SK-N-MC (cell line): Measurements from ENCODE around the gene TWNK.

Experiments used
- FOXP2 ChIP-seq: optimal IDR thresholded peaks from 2 replicates; pipeline ENCODE3; 2011; ENCODE audit warnings: mild to moderate bottlenecking, moderate library complexity; ENCODE audit not compliant: insufficient read depth; ENCODE audit errors: extremely low read length, control extremely low read depth
- POLR2AphosphoS5 ChIP-seq: IDR thresholded peaks from 2 replicates; pipeline ENCODE4 v1.6.1; 2012; ENCODE audit warnings: mild to moderate bottlenecking, low read depth, low read length, borderline replicate concordance

- TF ChIP-seq POLR2AphosphoS5 (no peak), FOXP2 (no peak)
Observed at GRCh38 chr10:100943508-100943907, 43.8 kb upstream of the TWNK start.
